Motor neuron (in vitro differentiated cells): ENCODE results near the gene MED10. TPM values are rescaled to one million over a fixed set of nuclear protein-coding genes. Genes with fewer than 3 reads are reported as not detected.
"Not testable (repeated sequence)": the region's sequence is repeated elsewhere in the genome, so short reads cannot be mapped to it uniquely, and the experiment has no call there.

Experiments
- ATAC-seq, 8 experiments: fragments of 200-7000 bp; cut with Tn5 transposase; replicated peaks in 6 of 8; 2 replicates each; pipeline ENCODE4 v1.8.0; 2021; ENCODE audit warnings: mild to moderate bottlenecking in 8 of 8, moderate library complexity in 8 of 8
- H3K27ac ChIP-seq, 2 donors: fragments of 250-450 bp; sonication (Bioruptor Pico); 2 replicates each; pipeline ENCODE4 v1.9.0; 2021; ENCODE audit warnings: antibody characterized with exemption in 2 of 2, mild to moderate bottlenecking in 2 of 2, moderate library complexity in 1 of 2
- H3K4me1 ChIP-seq, 2 donors: fragments of 250-450 bp; sonication (Bioruptor Pico); replicated peaks in 1 of 2; 2 replicates each; pipeline ENCODE4 v1.6.1; 2021; ENCODE audit warnings: antibody characterized with exemption in 2 of 2, mild to moderate bottlenecking in 2 of 2, moderate library complexity in 1 of 2
- H3K4me3 ChIP-seq, 5 donors: fragments of 250-450 bp; sonication (Bioruptor Pico); 2 replicates each; pipeline ENCODE4 v1.9.0; 2021; ENCODE audit warnings: antibody characterized with exemption in 5 of 5, mild to moderate bottlenecking in 5 of 5, moderate library complexity in 4 of 5
- WGBS, 10 experiments: fragments of 450-650 bp; shearing (Covaris generic); methylation state at CpG; one replicate each; pipeline ENCODE4 v1.0.0; 2022; 5-methylcytosine and 5-hydroxymethylcytosine counted together
- in situ Hi-C, 9 experiments: fragments of 400-800 bp; cut with MboI; loops; one replicate each; pipeline ENCODE4 v1.15.0; 2021; ENCODE audit warnings: low sequenced_read_pairs in 9 of 9, low pct_unique_long_range_greater_than_20kb in 2 of 9; ENCODE audit not compliant: unreplicated experiment in 9 of 9
- total RNA-seq, 8 experiments: library from RNA; unstranded; fragments of 300-600 nt; gene quantifications; 2 replicates each; pipeline versions ENCODE4 v1.2.3 to v1.2.4, GENCODE V29; 2022

The MED10 gene
- total RNA-seq, 8 experiments from 2014 or later, result 25.4 to 87.1 (median 40.7) TPM

DNA sequence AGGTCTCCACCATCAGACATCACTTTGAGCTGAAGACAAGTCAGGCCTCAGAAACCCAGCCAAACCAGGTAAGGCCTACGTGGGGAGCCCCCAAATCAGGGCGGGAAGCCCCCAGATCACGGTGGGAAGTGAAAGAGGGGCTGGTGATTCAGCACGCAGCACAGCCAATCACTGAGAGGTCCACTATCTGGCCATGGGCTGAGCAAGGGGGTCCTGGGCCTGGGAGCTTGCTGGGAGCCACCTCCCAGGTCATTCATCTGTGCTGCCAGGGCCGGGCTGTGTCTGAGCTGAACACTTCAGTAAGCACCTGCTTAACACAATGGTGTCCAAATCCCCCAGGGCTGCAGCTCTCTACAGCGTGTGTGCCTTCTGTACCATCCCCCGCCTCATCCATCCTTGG lies 15.5 kb downstream of the MED10 start:
- WGBS, 10 experiments, result 75 to 100% (median 90%) methylated on average over 2 to 3 of the region's 7 CpGs; no CpG with 5 or more reads in 5 of the 10 experiments
- Histone ChIP-seq H3K27ac (peak overlapping the region; percentile 23 to 48), H3K4me1 (peaks cover 24 to 35% of the 10 kb centered on the region in 2 donors), H3K4me3 (no peak overlapping the region)
- peak in 3 of 8 experiments; percentile 29 to 49 (median 46) for ATAC-seq
- in situ Hi-C loops, result loop anchor here in 1 of 9 experiments (25.0 kb wide), 1 partner anchor 876 kb away; no protein-coding TSS in a partner anchor

DNA sequence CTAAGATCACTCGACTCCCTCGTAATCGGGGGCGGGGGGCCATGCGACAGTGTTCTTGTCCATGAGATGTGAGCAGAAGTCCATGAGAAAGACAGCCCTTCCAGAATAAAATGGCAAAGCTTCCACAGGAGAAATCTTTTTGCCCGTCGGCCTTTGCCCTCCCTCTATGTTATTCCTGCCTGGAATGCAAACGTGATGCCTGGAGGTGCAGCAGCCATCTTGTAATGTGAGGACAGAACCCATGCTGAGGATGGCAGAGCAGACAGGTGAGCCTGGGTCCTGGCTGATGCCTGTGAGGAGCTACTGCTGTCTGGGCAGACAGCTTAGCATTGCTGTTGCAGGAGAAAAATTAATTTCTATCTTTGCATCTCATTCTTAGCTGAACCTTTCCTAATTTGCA lies 17.2 kb downstream of the MED10 start:
- in situ Hi-C loops, result loop anchor here in 1 of 9 experiments (25.0 kb wide), 1 partner anchor 874 kb away; no protein-coding TSS in a partner anchor
- H3K4me3 ChIP-seq, result no peak overlapping the region
- no peak for ATAC-seq
- peaks cover 26 to 44% of the 10 kb centered on the region in 2 donors for H3K4me1 ChIP-seq
- 20 to 100% (median 87%) methylated on average over 1 to 3 of the region's 8 CpGs; no CpG with 5 or more reads in 4 of the 10 experiments for WGBS, 10 experiments
- no peak overlapping the region for H3K27ac ChIP-seq

DNA sequence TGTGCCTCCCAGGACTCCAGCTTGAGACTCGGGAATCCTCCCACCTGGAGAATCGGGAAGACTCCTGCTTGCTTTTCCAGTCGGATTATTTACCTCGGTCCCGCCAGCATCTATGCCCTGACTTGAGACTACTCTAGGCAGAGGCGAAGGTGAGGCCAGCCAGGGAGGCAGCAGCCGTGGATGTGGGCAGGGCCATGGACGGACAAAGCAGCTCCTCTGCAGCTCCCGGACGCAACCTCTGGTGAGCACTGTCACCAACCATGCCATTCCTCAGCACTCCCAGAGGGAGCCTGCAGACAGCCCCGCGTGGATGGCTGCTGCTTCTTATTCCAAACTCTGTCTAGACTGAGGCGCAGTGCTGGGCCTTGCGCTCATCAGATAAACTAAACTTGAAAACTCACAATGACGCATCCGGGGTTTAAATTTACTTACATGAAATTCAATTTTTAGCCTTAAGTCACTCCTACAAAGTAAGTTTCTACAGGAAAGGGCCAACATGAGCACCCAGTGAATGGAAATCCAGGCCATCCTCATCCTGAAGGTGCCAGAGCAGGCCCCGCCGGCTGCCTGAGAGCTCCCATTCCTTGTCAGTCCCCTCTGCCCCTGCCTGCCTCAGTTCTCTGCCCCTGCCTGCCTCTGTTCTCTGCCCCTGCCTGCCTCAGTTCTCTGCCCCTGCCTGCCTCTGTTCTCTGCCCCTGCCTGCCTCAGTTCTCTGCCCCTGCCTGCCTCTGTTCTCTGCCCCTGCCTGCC lies 17.8 kb downstream of the MED10 start:
- Histone ChIP-seq H3K4me3 (no peak overlapping the region), H3K4me1 (peaks cover 26 to 44% of the 10 kb centered on the region in 2 donors), H3K27ac (peak overlapping the region; percentile 62 to 70)
- peak in 5 of 8 experiments; percentile 28 to 45 (median 37) for ATAC-seq
- in situ Hi-C loops, result loop anchor here in 1 of 9 experiments (25.0 kb wide), 1 partner anchor 873 kb away; no protein-coding TSS in a partner anchor
- WGBS, 10 experiments, result 67 to 89% (median 84%) methylated on average over 5 to 9 of the region's 18 CpGs; no CpG with 5 or more reads in 6 of the 10 experiments

DNA sequence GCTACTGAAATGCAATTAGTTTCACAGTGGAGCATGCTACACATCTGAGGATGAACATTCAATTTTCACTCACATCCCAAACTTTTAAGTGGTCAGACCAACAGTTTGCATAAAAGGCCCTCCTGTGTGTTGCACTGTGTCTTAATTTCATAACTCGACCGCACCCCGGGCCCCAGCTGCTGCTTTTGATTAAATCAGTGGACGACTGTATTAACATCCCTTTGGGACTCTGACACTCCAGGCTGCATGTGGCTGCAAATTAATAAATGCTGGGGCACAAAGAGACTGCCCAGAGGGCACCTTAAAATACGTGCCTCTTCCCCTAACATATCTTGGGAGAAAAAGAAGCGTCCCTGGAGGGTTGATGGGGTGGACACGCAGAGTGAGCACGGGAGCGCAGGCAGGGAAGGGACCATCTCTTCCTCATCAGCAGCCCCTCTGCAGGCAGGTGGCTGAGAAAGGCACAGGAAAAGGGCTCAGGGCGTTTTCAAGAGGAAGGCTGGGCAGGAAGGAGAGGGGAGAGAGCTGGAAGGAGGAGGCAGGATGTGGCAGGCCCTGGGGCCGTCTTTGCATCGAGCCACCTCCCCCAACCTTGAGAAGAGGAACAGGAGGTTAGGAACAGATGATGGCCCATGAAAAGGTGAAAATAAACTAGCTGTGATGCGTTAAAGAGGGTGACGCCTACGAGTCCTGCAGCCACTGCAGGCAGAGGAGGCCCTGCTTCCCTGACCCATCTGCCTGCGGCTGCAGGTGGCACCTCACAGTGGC lies 18.6 kb downstream of the MED10 start:
- 0 to 70% (median 45%) methylated on average over 2 to 11 of the region's 16 CpGs; no CpG with 5 or more reads in 2 of the 10 experiments for WGBS, 10 experiments
- Histone ChIP-seq H3K4me1 (peaks cover 26 to 44% of the 10 kb centered on the region in 2 donors), H3K27ac (peak overlapping the region; percentile 62 to 70), H3K4me3 (no peak overlapping the region)
- in situ Hi-C loops, result loop anchor here in 1 of 9 experiments (25.0 kb wide), 1 partner anchor 872 kb away; no protein-coding TSS in a partner anchor
- ATAC-seq, result peak; percentile 9 to 97 (median 52)

DNA sequence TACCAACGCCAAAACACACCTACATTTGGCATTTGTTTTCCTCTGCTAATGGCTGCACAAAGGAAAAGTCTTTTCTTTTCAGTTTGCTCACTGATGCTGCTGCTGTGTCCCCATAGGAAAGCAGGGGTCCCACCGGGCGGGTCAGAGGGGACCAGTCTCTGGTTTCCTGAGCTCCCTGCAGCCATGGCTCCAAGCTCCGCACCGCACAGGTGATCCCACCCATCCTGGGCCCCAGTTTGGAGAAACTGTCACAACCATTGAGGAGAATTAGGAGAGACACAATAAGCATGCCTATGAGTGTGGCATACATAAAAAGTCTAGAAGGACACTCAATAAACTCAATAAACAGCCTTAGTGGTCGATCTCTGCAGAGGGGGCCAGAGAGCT lies 19.9 kb downstream of the MED10 start:
- WGBS, 10 experiments, result 69 to 100% (median 85%) methylated on average over 1 to 5 of the region's 6 CpGs; no CpG with 5 or more reads in 6 of the 10 experiments

DNA sequence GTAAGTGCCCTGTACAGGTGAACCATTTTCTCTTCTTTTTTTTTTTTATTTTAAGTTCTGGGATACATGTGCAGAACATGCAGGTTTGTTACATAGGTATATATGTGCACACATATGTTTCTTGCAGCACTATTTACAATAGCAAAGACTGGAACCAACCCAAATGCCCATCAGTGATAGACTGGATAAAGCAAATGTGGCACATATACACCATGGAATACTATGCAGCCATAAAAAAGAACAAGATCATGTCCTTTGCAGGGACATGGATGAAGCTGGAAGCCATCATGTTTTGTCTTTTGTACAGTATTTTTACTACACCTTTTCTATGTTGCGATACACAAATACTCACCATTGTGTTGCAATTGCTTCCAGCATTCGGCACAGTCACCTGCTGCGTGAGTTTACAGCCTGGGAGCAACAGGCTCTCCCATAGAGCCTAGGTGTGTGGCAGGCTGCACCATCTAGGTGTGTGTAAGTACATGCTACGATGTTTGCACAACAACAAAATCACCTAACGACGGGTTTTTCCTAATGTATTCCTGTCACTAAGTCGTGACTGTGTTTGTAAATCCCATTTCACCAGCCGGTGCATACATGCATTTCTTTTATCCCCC lies 20.4 kb downstream of the MED10 start:
- peaks cover 23 to 39% of the 10 kb centered on the region in 2 donors for H3K4me1 ChIP-seq
- H3K4me3 ChIP-seq, ATAC-seq, H3K27ac ChIP-seq: not testable (repeated sequence)
- 80 to 100% (median 96%) methylated on average over 1 to 6 of the region's 8 CpGs; no CpG with 5 or more reads in 3 of the 10 experiments for WGBS, 10 experiments
- in situ Hi-C loops, result loop anchor here in 1 of 9 experiments (25.0 kb wide), 1 partner anchor 871 kb away; no protein-coding TSS in a partner anchor

More for the DNA sequence above, 19.9 kb downstream of the MED10 start:
- no peak overlapping the region for H3K4me3 ChIP-seq
- H3K27ac ChIP-seq, result no peak overlapping the region
- peaks cover 26 to 44% of the 10 kb centered on the region in 2 donors for H3K4me1 ChIP-seq
- ATAC-seq, result no peak
- in situ Hi-C loops, result loop anchor here in 1 of 9 experiments (25.0 kb wide), 1 partner anchor 871 kb away; no protein-coding TSS in a partner anchor

- Histone ChIP-seq H3K4me3 (no peak overlapping the region), H3K27ac (no peak overlapping the region), H3K4me1 (peaks cover 13 to 29% of the 10 kb centered on the region in 2 donors)
- ATAC-seq, result peak in 5 of 8 experiments; percentile 39 to 82 (median 47)
- 62 to 100% (median 79%) methylated on average over 1 to 15 of the region's 16 CpGs; no CpG with 5 or more reads in 1 of the 10 experiments for WGBS, 10 experiments
- in situ Hi-C loops, result loop anchor here in 1 of 9 experiments (25.0 kb wide), 1 partner anchor 869 kb away; no protein-coding TSS in a partner anchor
Observed at GRCh38 chr5:6356578-6357164, 21.7 kb downstream of the MED10 start.

DNA sequence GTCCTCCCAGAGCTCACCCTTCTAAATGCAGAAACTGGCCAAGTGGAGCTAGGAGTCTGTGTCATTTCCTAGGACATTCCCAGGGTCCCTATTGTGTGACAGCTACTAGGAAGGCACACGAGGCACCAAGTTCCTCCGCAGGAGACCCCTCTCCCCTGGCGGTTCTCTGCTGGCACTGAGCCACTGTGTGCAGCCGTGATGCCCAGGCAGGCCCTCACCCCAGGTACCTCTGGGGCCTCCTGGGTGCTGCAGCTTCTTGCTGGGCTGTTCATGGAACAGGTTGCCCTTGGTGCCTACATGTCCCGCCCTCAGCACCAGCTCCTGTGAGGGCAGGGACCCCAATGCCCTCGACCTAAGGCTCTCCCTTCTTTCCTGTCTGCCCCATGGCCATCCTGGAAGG lies 23.1 kb downstream of the MED10 start:
- 20 to 88% (median 76%) methylated on average over 1 to 4 of the region's 6 CpGs; no CpG with 5 or more reads in 6 of the 10 experiments for WGBS, 10 experiments
- no peak for ATAC-seq
- H3K27ac ChIP-seq, result no peak overlapping the region
- in situ Hi-C loops, result loop anchor here in 1 of 9 experiments (25.0 kb wide), 1 partner anchor 868 kb away; no protein-coding TSS in a partner anchor
- H3K4me3 ChIP-seq, result no peak overlapping the region
- H3K4me1 ChIP-seq, result peaks cover 13 to 34% of the 10 kb centered on the region in 2 donors

GRCh38 chr5:6354848-6355247 lies 23.5 kb downstream of the MED10 start:
- in situ Hi-C loops, result loop anchor here in 1 of 9 experiments (25.0 kb wide), 1 partner anchor 868 kb away; no protein-coding TSS in a partner anchor
- no peak for ATAC-seq
- Histone ChIP-seq H3K27ac (no peak overlapping the region), H3K4me1 (peaks cover 12 to 33% of the 10 kb centered on the region in 2 donors), H3K4me3 (no peak overlapping the region)
- WGBS, 10 experiments, result 30 to 80% (median 50%) methylated on average over 1 to 3 of the region's 3 CpGs; no CpG with 5 or more reads in 7 of the 10 experiments

- WGBS, 10 experiments, result 0 to 87% (median 61%) methylated on average over 1 to 7 of the region's 13 CpGs; no CpG with 5 or more reads in 3 of the 10 experiments
- peaks cover 8 to 25% of the 10 kb centered on the region in 2 donors for H3K4me1 ChIP-seq
- in situ Hi-C loops, result loop anchor here in 1 of 9 experiments (25.0 kb wide), 1 partner anchor 866 kb away; no protein-coding TSS in a partner anchor
- H3K27ac ChIP-seq, result no peak overlapping the region
- H3K4me3 ChIP-seq, result no peak overlapping the region
- ATAC-seq, result no peak
Observed at GRCh38 chr5:6353602-6354302, 24.6 kb downstream of the MED10 start.
